NCI-H82 treated with DMSO at 0.1 percent for 48 hours (cell line): Measurements from ENCODE around the gene OR5A2.
"Not testable (repeated sequence)": the region's sequence is repeated elsewhere in the genome, so short reads cannot be mapped to it uniquely, and the experiment has no call there.

Experiments used
- DNase-seq: peaks from one replicate; lab custom pipeline; 2025; ENCODE audit not compliant: unreplicated experiment; lab: John Stamatoyannopoulos, UW

OR5A2 gene, protein sequence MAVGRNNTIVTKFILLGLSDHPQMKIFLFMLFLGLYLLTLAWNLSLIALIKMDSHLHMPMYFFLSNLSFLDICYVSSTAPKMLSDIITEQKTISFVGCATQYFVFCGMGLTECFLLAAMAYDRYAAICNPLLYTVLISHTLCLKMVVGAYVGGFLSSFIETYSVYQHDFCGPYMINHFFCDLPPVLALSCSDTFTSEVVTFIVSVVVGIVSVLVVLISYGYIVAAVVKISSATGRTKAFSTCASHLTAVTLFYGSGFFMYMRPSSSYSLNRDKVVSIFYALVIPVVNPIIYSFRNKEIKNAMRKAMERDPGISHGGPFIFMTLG

DNA sequence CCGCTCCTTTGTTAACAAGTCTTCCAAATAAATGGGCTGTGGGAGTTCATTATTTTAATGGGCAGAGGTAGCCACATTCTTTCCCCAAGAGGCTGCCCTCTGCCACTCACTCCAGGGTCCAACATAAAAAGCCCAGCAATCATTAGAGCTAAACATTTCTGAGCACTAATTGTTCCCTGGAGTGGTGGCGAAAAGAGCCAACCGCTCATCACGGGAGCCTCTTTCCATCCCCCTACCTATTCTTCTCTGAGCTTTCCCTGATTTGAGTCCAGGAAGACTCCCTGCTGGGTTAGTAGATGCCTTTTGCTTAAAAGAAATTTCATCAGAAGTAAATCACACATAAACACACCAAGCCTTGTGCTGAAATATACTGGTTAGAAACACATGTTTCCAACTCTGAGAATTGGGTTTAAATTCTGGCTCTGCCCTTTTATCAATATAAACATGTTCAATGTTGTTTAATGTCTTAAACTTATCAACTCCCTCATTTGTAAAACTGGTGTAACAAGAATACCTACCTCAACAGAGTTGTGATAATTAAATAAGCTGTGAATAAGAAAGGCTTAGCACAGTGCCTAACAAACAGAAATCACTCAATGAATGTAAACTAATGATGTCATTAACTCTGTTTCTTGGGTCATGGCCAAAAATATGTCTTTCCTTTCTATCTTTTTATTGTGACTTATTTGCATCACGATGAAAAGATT, at the start of gene OR5A2:
Gene OR5A2 (minus strand): TSS at position 53 of the 707 bp plus-strand sequence. CDS start 3,460 bp downstream, outside the sequence.
- no peak for DNase-seq

GRCh38 chr11:59475176-59475575, 49.0 kb upstream of the OR5A2 start:
- DNase-seq, result no peak

DNA sequence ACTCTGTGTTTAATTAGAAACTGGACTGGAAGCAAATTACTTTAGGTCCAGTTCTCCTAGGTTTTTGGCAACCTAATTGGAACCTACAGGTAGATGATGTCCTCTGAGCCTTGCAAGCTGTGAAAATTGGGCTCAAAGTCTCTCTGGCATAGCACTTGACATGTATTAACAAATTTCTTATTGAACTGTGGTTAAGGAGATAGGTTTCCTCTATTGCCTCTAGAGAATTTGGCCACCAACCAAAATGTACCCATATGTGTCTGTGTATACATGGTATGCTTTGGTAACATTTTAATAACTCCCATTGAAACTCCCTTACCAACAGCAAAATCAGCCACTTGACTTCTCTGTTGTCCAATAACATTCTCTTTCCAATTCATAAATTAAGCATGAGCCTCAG, 46.8 kb upstream of the OR5A2 start, which contains the start of gene OR4D10:
Gene OR4D10 (plus strand): TSS at position 301 of the 400 bp plus-strand sequence. CDS start 4,115 bp downstream, outside the sequence.
- DNase-seq, result no peak

- no peak for DNase-seq
Observed at GRCh38 chr11:59463190-59463641, 37.0 kb upstream of the OR5A2 start.

DNA sequence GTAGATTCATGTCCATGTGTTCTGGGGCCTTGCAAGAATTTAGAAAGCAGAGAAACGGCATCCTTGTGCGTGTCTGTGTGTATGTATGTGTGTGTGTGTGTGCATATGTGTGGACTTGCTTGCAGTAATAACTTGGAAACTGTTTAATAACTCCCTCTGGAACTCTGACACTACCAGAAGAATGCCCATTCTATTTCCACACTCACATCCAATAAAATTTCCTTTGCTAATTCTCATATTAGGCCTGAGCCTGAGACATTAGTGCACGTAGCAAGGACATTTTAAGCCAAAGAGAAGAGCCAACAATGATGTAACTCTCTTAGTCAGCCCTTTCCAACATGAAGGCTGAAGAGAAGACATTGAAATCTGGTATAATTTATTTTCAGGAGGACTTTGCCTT, 33.7 kb upstream of the OR5A2 start:
- DNase-seq, result no peak

- DNase-seq, result no peak
Observed at GRCh38 chr11:59456661-59457060, 30.4 kb upstream of the OR5A2 start, which contains the start of gene OR4D6. Gene OR4D6 (plus strand): TSS chr11:59456961. CDS start chr11:59456961, 0 bp downstream.

GRCh38 chr11:59448484-59448883, 22.3 kb upstream of the OR5A2 start:
- no peak for DNase-seq

- not testable (repeated sequence) for DNase-seq
Observed at GRCh38 chr11:59445624-59446023, 19.4 kb upstream of the OR5A2 start.

DNA sequence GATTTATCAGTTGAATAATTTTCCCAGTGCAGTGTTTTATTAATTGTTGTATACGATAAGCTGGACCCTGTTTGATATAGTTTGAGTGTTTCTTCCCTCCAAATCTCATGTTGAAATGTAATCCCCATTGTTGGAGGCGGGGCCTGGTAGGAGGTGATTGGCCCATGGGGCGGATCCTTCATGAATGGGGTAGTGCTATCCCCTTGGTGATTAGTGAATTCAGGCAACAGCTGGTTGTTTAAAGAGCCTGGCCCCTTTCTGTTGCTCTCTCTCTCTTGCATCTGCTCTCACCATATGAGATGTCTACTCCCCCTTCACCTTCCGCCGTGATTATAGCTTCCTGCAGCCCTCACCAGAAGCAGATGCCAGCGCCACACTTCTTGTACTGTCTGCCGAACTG, 11.6 kb upstream of the OR5A2 start:
- DNase-seq, result peak; percentile 78

DNA sequence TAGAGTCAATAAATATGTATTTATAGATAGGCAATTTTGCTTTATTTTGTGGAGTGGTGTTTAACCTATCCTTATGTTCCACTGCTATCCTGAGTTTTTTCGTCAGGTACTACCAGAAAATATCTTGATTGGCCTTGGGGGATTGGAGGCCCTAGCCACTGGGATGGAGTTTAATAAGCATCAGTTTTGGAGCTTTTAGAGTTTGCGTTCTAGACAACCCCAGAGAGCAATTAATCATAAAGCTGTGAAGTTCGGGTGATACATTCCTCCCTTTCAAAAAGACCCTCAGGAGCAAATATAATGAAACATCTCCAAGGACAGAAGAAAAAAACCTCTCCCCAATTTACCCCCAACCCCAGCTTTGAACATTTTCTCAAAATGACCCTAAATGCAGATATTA, 10.0 kb upstream of the OR5A2 start, which contains the start of gene OR5A1:
Gene OR5A1 (plus strand): TSS at position 301 of the 400 bp plus-strand sequence. CDS start 6,700 bp downstream, outside the sequence.
- DNase-seq, result no peak

DNA sequence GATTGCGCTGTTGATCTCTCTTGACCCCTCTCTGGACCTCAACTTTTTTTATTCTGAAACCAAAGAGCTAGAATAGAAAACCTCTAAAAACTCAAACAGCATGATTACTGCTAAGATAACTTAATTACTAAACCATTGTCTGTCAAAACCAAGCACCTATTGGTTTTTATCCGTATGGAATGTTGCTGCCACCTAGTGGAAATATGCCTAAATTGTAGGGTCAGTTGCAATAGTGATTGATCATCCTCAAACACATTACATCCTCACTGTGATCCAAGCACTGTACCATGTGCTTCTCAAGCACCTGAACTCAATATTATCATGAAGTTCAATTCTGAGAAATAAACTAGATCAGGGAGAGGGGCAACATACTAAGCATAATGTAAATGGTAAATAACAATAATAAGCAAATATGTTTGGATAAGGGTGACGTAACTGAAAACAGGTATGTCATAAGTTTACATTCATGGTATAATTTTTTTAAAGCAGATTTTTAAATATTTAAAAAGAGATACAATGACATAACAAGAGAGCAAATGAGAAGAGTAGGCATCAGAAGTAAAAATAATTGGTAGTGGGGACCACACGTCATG, 3.8 kb upstream of the OR5A2 start:
- peak; percentile 11 for DNase-seq

GRCh38 chr11:59427068-59427382, 812 bp upstream of the OR5A2 start:
- DNase-seq, result no peak

GRCh38 chr11:59425131-59425530, 1.1 kb downstream of the OR5A2 start:
- DNase-seq, result no peak

GRCh38 chr11:59423835-59424234, 2.4 kb downstream of the OR5A2 start:
- DNase-seq, result no peak

- DNase-seq, result peak; percentile 37
Observed at GRCh38 chr11:59418156-59418555, 8.1 kb downstream of the OR5A2 start.

DNA sequence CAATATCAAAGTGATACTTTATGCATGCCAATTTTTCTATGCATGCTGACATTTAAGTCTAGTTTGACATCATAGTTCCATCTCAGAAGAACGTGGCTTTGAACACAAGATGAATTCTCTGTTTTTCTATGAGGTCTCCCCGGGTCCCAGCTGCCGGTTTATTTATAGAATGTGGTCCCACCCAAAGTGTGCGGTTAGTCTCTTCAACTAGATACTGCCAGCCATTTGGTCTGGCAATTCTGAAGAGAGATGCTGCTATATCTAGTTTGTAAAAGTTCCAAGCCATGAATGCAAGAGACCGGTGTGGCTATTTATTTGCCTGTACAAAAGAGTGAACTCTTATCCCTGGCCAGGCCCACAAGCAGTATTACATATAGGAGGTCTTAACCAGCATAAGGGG, 9.2 kb downstream of the OR5A2 start:
- DNase-seq, result no peak

DNA sequence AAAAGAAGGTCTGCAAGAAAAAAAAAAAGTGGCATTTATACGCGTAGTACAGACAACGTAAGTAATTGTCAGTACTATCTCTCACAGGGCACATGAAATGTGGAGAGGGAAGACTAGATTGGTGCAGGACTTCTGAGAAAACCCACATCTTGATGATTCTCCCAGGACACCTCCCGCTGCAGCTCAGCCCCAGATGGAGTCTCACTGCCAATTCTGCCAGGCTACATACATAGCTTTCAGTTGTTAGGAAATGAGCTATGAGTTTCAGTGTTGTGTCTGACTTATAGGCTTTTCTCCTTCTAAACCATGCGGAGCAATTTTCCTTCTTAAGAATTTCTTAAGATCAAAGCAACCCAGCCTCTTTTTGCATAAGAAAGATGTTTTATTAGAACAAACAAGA, 9.6 kb downstream of the OR5A2 start:
- DNase-seq, result no peak

DNA sequence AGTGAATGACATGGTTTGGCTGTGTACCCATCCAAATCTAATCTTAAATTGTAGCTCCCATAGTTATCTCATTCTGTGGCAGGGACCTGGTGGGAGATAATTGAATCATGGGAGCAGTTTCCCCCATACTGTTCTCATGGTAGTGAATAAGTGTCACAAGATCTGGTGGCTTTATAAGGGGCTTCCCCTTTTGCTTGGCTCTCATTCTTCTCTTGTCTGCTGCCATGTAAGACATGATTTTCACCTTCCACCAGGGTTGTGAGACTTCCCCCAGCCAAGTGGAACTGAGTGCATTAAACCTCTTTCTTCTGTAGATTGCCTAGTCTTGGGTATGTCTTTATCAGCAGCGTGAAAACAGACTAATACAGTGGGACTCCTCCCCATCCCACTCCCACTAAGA, 11.1 kb downstream of the OR5A2 start:
- no peak for DNase-seq

DNA sequence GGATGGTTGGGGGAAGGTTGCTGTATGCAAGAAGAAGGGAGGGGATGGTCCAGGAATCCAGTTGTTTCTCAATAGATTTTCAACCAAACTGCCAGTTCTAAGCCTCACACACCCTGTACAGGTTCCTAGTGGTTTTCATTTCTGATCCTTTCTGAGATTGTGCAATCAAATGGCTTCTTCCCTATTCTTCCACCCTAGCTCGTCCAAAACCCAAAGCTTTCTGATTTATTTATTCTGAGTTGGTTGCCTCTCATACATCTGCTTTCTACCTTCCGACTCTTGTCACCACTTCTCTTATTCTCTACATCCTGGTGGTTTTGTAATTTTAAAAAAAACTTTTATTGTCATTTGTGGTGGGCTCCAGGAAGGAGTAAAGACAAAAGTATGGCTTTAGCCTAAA, 12.6 kb downstream of the OR5A2 start:
- DNase-seq, result no peak

- no peak for DNase-seq
Observed at GRCh38 chr11:59403546-59403945, 22.7 kb downstream of the OR5A2 start.

GRCh38 chr11:59401262-59401552, 25.0 kb downstream of the OR5A2 start:
- no peak for DNase-seq
